PC-3 (cell line): ENCODE results near the gene TWNK. TPM values are rescaled to one million over a fixed set of nuclear protein-coding genes. Genes with fewer than 3 reads are reported as not detected.

Experiments used
- ATAC-seq: fragments of 200-7000 bp; cut with Tn5 transposase; 2 replicates; pipeline ENCODE4 v1.9.1; 2020; ENCODE audit warnings: mild to moderate bottlenecking, moderate library complexity
- BruUV-seq: library from RNA; stranded (reverse); fragments of 400-500 nt; replicated peaks from 2 replicates; lab custom pipeline; 2021; lab: Mats Ljungman, UMichigan
- CTCF ChIA-PET: fragments of 300-600 bp; sonication (Branson Sonifier 250); formaldehyde crosslinking; loops from one replicate; lab custom pipeline; 2022; ENCODE audit warnings: antibody characterized with exemption; lab: Charles Lee
- POLR2A ChIA-PET: fragments of 300-600 bp; sonication (Branson Sonifier 250); formaldehyde crosslinking; loops from one replicate; lab custom pipeline; 2022; ENCODE audit warnings: antibody characterized with exemption; ENCODE audit not compliant: unreplicated experiment; lab: Charles Lee
- DNase-seq: peaks from one replicate; pipeline ENCODE4 v3.0.0-alpha.2; 2015
- H2AFZ ChIP-seq: fragments of 300-600 bp; sonication (generic); 2 replicates; pipeline ENCODE4 v1.6.0; 2016; ENCODE audit warnings: antibody characterized with exemption, low read length
- H3F3A ChIP-seq: fragments of 300-600 bp; sonication (generic); one replicate; pipeline ENCODE4 v1.6.0; 2017; ENCODE audit warnings: antibody characterized with exemption, low read length, control low read depth, mild to moderate bottlenecking; ENCODE audit not compliant: unreplicated experiment
- H3K27ac ChIP-seq: fragments of 300-600 bp; sonication (generic); 2 replicates; pipeline ENCODE4 v1.5.1; 2016; ENCODE audit warnings: mild to moderate bottlenecking, low read length
- H3K27me3 ChIP-seq: fragments of 300-600 bp; sonication (generic); 2 replicates; pipeline ENCODE4 v1.6.1; 2016; ENCODE audit warnings: low read length, mixed read lengths
- H3K36me3 ChIP-seq: fragments of 300-600 bp; sonication (generic); 2 replicates; pipeline ENCODE4 v1.6.1; 2016; ENCODE audit warnings: low read depth, mixed run types, low read length, mixed read lengths
- H3K4me1 ChIP-seq: fragments of 300-600 bp; sonication (generic); 2 replicates; pipeline ENCODE4 v1.5.1; 2016; ENCODE audit warnings: low read length; ENCODE audit not compliant: insufficient read depth
- H3K4me2 ChIP-seq: fragments of 300-600 bp; sonication (generic); 2 replicates; pipeline ENCODE4 v1.6.0; 2016; ENCODE audit warnings: low read length
- H3K4me3 ChIP-seq: fragments of 300-600 bp; sonication (generic); 2 replicates; pipeline ENCODE4 v1.5.1; 2016; ENCODE audit warnings: mild to moderate bottlenecking, low read length, mixed read lengths
- H3K79me2 ChIP-seq: fragments of 300-600 bp; sonication (generic); 2 replicates; pipeline ENCODE4 v1.6.1; 2017; ENCODE audit warnings: low read length, mixed read lengths
- H3K9ac ChIP-seq: fragments of 300-600 bp; sonication (generic); 2 replicates; pipeline ENCODE4 v1.6.0; 2016; ENCODE audit warnings: mild to moderate bottlenecking, low read length
- H3K9me2 ChIP-seq: fragments of 300-600 bp; sonication (generic); replicated peaks from 2 replicates; pipeline ENCODE4 v1.6.1; 2016; ENCODE audit warnings: mixed run types, low read length, mixed read lengths
- H3K9me3 ChIP-seq: fragments of 300-600 bp; sonication (generic); 2 replicates; pipeline ENCODE4 v1.6.1; 2016; ENCODE audit warnings: low read length, mixed read lengths
- H4K20me1 ChIP-seq: fragments of 300-600 bp; sonication (generic); 2 replicates; pipeline ENCODE4 v1.6.1; 2016; ENCODE audit warnings: low read length, mixed read lengths
- EZH2 ChIP-seq: fragments of 300-600 bp; sonication (generic); IDR thresholded peaks from one replicate; pipeline ENCODE4 v1.6.1; 2017; ENCODE audit warnings: antibody characterized with exemption, mild to moderate bottlenecking, low read length; ENCODE audit not compliant: unreplicated experiment
- EZH2phosphoT487 ChIP-seq: fragments of 300-600 bp; sonication (generic); IDR thresholded peaks from 2 replicates; pipeline ENCODE4 v1.6.1; 2018; ENCODE audit warnings: mild to moderate bottlenecking, antibody characterized with exemption, low read length, borderline replicate concordance
- intact Hi-C: fragments of 100-400 bp; cut with micrococcal nuclease; formaldehyde crosslinking; loops from 2 replicates; pipeline ENCODE4 v1.9.0; 2023
- total RNA-seq: library from RNA; depleted of rRNA; stranded (reverse); fragments of >200 nt; gene quantifications from 2 replicates; pipeline ENCODE4 v1.2.3, GENCODE V29; 2014
- TF ChIP-seq, protein P1 (sequence below): fragments of 300-600 bp; sonication (generic); conservative IDR thresholded peaks from 2 replicates; pipeline ENCODE4 v1.5.1; 2017; ENCODE audit warnings: antibody characterized with exemption, low read depth, mild to moderate bottlenecking, low read length

The TWNK gene
- total RNA-seq, 1 experiment from 2014 or later: 7.5 TPM

DNA sequence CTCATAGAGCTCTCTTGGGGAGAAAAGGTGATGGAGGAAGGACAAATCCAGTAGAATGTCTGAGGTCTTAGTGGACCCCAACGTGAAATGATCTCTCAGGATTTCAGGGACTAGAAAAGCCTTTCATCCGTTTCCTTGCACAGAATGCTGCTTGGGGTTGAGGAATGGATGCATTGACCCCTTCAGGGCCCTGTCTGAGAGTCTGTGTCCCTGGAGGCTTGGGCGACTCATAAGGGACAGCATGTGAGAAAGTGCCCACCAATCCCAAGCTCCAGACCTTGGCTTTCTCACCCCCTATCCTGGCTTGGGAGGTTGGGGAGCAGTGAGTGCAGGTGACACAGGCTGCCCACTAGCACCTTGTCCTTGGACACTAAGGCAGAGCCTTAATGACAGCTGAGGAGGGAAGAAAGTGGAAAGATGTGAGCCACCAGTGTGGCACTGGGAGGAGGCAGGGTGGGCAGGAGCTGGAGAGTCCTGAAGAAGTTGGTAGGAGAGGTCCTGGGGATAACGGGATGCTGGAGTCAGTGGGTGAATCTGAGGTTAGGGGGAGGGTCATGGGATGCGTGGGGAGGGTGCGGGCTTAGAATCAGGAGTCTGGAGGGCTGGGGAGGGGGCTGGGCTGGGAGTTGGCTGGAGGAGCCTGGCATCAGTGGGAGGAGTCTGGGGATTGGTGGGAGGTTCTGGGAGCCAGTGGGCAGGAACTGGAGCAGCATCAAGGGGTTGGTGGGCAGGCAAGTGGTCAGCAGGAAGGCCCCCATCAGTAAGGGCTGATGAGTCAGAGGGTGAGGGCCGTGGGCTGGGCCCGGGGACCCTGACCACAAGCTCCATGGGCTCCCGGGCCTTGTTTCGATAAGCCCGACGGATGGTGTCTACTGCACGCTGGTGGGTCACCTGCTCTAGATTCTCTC, 20.8 kb downstream of the TWNK start:
- H3K9ac ChIP-seq: no peak overlapping the region
- no peaks in the 10 kb centered on the region for H4K20me1 ChIP-seq
- H3K4me2 ChIP-seq: no peak overlapping the region
- TF ChIP-seq, protein P1, sequence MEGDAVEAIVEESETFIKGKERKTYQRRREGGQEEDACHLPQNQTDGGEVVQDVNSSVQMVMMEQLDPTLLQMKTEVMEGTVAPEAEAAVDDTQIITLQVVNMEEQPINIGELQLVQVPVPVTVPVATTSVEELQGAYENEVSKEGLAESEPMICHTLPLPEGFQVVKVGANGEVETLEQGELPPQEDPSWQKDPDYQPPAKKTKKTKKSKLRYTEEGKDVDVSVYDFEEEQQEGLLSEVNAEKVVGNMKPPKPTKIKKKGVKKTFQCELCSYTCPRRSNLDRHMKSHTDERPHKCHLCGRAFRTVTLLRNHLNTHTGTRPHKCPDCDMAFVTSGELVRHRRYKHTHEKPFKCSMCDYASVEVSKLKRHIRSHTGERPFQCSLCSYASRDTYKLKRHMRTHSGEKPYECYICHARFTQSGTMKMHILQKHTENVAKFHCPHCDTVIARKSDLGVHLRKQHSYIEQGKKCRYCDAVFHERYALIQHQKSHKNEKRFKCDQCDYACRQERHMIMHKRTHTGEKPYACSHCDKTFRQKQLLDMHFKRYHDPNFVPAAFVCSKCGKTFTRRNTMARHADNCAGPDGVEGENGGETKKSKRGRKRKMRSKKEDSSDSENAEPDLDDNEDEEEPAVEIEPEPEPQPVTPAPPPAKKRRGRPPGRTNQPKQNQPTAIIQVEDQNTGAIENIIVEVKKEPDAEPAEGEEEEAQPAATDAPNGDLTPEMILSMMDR: no peak
- no peak for TF ChIP-seq EZH2phosphoT487
- no peak for TF ChIP-seq EZH2
- H3K4me1 ChIP-seq: peaks cover 12% of the 10 kb centered on the region
- H3K36me3 ChIP-seq: no peaks in the 10 kb centered on the region
- no peak for ATAC-seq
- no peak overlapping the region for H3K27ac ChIP-seq
- no peak overlapping the region for H2AFZ ChIP-seq
- ChIA-PET CTCF (no interaction called here), POLR2A (no interaction called here)
- no peaks in the 10 kb centered on the region for H3F3A ChIP-seq
- no peaks in the 10 kb centered on the region for H3K9me3 ChIP-seq
- intact Hi-C loops: no loop called here
- no peak for DNase-seq
- H3K9me2 ChIP-seq: no peaks in the 10 kb centered on the region
- H3K4me3 ChIP-seq: no peak overlapping the region
- no TSS peak for BruUV-seq
- H3K27me3 ChIP-seq: no peaks in the 10 kb centered on the region
- 0 out of 2 replicates have a peak, but pooled peaks cover under 1% of the 10 kb centered on the region for H3K79me2 ChIP-seq

DNA sequence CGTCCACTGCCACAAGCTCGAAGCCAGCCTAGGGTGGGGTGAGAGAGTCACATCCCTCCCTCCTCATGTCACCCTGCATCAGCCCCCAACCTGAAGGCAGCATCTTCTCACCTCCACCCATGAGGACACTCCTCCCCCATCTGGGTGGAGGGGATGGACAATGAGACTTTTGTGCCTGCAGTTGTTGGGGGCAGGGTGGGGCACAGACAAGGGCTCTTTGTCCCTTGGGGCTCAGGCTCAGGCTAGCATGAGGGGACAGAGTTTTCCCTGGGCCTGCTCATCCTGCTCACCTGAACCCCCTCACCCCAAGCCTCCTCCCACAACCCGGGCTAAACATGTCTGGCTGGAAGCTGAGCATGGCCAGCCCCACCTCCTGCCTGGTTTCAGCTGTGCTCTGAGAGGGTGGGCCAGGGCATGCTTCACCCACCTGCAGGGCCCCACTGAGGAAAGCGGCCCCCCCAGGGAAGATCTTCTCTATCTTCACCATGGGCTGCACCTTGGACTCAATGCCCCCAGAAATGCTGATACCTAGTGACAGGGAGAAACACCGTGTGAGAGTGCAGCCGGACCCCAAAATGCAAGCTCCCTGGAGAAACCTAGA, 21.6 kb downstream of the TWNK start:
- ATAC-seq (no peak), DNase-seq (no peak)
- Histone ChIP-seq H3K27ac (no peak overlapping the region), H3K36me3 (no peaks in the 10 kb centered on the region), H3K4me2 (no peak overlapping the region), H4K20me1 (no peaks in the 10 kb centered on the region), H2AFZ (no peak overlapping the region), H3K9ac (no peak overlapping the region), H3F3A (no peaks in the 10 kb centered on the region), H3K79me2 (no peaks in the 10 kb centered on the region), H3K9me3 (no peaks in the 10 kb centered on the region), H3K4me1 (peaks cover 17% of the 10 kb centered on the region), H3K27me3 (no peaks in the 10 kb centered on the region), H3K4me3 (no peak overlapping the region), H3K9me2 (no peaks in the 10 kb centered on the region)
- CTCF ChIA-PET: no interaction called here
- TF ChIP-seq EZH2phosphoT487 (no peak), EZH2 (no peak)
- TF ChIP-seq, protein P1: no peak
- intact Hi-C loops: no loop called here
- no TSS peak for BruUV-seq
- POLR2A ChIA-PET: no interaction called here

DNA sequence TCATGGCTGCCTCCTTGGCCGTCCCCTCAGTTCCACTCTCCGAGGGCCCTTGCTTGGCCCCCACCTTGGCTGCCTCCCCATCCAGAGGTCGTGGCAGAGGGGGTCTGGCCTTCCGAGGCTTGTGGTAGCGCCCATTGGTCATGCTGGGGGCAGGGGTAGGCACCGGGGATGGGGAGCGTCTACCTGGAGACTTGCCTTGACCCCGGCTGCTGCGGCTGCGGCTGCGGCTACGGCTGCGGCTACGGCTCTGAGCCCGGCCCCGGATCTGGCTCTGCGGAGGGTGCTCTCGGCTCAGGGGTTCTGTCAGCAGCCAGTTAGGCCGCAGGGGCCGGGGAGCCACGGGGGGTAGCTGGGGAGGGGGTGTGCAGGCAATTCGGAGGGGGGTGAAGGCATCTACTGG, 23.0 kb downstream of the TWNK start:
- Histone ChIP-seq H4K20me1 (no peaks in the 10 kb centered on the region), H3K4me2 (no peak overlapping the region), H3K36me3 (no peaks in the 10 kb centered on the region), H3F3A (no peaks in the 10 kb centered on the region), H2AFZ (no peak overlapping the region), H3K27ac (no peak overlapping the region), H3K9me2 (no peaks in the 10 kb centered on the region), H3K79me2 (no peaks in the 10 kb centered on the region), H3K9me3 (no peaks in the 10 kb centered on the region), H3K4me1 (peaks cover 25% of the 10 kb centered on the region), H3K9ac (no peak overlapping the region), H3K27me3 (no peaks in the 10 kb centered on the region), H3K4me3 (no peak overlapping the region)
- no TSS peak for BruUV-seq
- ATAC-seq (no peak), DNase-seq (no peak)
- ChIA-PET CTCF (interaction anchor here (2.2 kb wide), 1 partner anchor 12 kb away, joined by 16 read pairs; no protein-coding TSS in a partner anchor), POLR2A (no interaction called here)
- TF ChIP-seq EZH2phosphoT487 (no peak), EZH2 (no peak)
- TF ChIP-seq, protein P1: no peak
- intact Hi-C loops: no loop called here
